Thyroid gland (tissue), 4 donors: ENCODE data around the gene TMEM259.

Source experiments
- POLR2A ChIP-seq, 2 donors: fragments of 450-650 bp; IDR thresholded peaks; one replicate each; pipeline ENCODE4 v1.6.1; 2017; ENCODE audit warnings: antibody characterized with exemption in 2 of 2, mild to moderate bottlenecking in 2 of 2, moderate library complexity in 1 of 2
- TF ChIP-seq, protein P1 (sequence below), 6 experiments: fragments of 200-600 bp in 3 of 6; fragments of 450-650 bp in 3 of 6; sonication (generic) in 3 of 6; IDR thresholded peaks; one replicate each; pipeline ENCODE4 v1.5.1; 2016 to 2019; ENCODE audit warnings: antibody characterized with exemption in 6 of 6, mild to moderate bottlenecking in 2 of 6, inconsistent platforms in 1 of 6, moderate library complexity in 1 of 6

DNA sequence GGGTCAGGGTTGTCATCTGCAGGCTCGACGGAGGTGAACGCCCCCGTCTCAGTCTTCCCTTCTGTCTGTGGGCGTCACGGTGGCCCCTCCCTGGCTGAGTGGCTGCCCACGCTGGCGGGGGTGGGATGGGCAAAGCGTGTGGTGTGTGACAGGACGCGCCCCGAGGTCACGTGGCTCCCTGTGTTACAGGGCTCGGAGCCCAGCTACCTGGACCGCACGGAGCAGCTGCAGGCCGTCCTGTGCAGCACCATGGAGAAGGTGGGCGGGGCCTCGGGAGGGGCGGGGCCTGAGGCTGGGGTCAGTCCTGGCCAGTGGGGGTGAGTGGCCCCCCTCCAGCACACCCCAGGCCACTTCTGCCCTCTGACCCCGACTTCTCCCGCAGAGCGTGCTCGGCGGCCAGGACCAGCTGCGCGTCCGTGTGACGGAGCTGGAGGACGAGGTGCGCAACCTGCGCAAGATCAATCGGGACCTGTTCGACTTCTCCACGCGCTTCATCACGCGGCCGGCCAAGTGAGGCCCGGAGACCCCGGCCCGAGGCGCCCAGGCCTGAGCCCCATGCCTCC, 27.0 kb downstream of the TMEM259 start:
- TF ChIP-seq, protein P1, sequence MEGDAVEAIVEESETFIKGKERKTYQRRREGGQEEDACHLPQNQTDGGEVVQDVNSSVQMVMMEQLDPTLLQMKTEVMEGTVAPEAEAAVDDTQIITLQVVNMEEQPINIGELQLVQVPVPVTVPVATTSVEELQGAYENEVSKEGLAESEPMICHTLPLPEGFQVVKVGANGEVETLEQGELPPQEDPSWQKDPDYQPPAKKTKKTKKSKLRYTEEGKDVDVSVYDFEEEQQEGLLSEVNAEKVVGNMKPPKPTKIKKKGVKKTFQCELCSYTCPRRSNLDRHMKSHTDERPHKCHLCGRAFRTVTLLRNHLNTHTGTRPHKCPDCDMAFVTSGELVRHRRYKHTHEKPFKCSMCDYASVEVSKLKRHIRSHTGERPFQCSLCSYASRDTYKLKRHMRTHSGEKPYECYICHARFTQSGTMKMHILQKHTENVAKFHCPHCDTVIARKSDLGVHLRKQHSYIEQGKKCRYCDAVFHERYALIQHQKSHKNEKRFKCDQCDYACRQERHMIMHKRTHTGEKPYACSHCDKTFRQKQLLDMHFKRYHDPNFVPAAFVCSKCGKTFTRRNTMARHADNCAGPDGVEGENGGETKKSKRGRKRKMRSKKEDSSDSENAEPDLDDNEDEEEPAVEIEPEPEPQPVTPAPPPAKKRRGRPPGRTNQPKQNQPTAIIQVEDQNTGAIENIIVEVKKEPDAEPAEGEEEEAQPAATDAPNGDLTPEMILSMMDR (IDR thresholded peaks at IDR 0.05), result no peak
- no peak for TF ChIP-seq POLR2A (IDR thresholded peaks at IDR 0.05)
